GM18909 (cell line): ENCODE results near the gene KRT37.
"Not testable (repeated sequence)": the region's sequence is repeated elsewhere in the genome, so short reads cannot be mapped to it uniquely, and the experiment has no call there.

ENCODE experiments used
- ATAC-seq: cut with Tn5 transposase; IDR thresholded peaks from one replicate; pipeline ENCODE4 v1.9.1; 2021; ENCODE audit warnings: mild to moderate bottlenecking; ENCODE audit not compliant: unreplicated experiment, poor library complexity

KRT37 gene

DNA sequence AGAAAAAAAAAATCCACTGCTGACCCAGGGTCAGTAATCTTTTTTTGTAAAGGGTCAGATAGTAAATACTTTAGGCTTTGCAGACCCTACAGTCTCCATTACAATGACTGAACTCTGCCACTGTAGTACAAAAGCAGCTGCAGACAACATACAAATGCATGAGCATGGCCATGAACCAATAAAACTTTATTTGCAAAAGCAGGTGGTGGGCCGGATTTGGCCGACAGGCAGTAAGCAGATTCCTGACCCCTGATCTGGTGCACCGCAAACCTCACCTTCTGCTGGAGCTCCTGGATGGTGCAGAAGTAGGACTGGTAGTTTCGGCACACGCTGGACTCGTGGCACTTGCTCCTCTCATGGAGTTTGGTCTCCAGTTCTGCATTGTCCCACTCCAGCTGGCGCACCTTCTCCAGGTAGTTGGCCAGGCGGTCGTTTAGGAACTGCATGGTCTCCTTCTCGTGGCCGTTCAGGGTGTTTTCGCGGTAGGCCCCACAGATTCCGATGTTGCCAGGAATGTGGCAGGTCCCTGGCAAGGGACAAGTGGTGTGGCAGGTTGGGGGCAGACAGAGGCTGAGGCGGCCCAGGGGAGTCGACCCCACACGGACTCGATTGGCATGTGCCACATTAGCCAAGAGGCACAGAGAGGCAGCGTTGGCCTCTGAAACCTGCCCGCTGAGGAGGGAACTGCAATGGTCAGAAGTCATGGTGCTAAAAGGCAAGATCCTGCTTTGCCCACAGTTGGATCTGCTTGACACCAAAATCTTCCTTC lies 13.1 kb downstream of the KRT37 start:
- no peak for ATAC-seq

DNA sequence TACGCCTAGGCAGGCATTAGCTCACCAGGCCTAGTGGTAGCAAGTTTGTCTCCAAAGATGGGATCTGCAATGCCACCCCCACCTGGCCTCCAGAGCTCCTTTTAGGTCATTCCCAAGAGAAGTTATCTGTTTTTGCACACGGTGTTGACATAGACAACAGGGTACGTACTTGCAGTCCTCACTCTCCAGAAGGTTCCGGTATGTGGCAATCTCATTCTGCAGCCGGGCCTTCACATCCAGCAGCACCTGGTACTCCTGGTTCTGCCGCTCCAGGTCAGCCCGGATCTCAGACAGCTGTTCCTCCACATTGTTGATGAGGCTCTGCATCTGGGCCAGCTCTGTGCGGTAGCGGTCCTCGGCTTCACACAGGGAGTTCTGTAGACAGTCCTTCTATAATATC lies 17.2 kb downstream of the KRT37 start:
- ATAC-seq: no peak

DNA sequence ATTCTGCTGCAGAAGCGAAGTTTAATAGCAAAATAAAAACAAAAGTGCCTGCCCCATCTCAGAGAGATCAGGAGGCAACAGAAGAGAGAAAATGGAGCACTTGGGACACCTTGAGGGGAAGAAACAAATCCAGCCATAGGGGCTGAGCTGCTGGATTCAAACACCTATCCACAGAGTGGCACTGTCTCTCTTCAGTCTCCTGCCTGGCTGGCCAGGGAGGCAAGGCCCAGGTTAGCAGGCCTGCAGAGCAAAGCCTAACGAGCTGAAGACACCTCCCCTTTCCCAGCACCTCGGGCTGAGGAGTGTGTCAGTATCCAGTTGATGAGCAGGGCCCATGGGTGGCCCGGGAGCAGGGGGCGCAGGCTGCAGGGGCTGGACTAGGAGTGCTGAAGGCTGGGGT lies 18.2 kb downstream of the KRT37 start:
- no peak for ATAC-seq

DNA sequence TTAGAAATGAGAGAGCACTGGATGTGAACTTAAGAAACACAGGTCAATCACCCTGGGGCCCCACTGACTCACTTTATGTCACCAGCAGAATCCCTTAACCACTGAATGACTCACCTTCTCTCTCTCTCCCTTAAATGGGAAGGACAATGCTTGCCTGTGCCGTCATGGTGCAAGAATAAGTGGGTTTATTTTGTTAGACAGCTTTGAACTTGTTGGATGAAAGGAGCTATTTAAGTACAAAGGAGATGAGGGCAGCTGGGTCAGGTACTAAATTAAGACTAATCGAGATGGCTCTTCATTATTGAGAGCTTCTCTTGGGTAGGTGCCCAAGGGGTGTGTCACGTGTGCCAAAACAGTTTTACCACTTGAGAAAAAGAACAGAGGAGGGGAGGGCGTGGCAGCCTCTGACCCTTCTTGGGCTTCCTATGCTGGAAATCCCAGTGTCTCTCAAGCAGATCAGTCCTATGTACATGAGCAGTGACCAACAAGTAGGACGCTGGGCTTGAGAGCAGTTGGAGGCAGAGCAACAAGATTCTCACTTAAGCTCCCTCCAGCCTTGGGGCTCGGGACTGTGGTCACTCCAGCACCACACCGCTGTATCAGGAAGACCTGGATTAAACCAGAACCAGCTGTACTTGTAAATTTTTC lies 20.2 kb downstream of the KRT37 start:
- ATAC-seq: no peak

DNA sequence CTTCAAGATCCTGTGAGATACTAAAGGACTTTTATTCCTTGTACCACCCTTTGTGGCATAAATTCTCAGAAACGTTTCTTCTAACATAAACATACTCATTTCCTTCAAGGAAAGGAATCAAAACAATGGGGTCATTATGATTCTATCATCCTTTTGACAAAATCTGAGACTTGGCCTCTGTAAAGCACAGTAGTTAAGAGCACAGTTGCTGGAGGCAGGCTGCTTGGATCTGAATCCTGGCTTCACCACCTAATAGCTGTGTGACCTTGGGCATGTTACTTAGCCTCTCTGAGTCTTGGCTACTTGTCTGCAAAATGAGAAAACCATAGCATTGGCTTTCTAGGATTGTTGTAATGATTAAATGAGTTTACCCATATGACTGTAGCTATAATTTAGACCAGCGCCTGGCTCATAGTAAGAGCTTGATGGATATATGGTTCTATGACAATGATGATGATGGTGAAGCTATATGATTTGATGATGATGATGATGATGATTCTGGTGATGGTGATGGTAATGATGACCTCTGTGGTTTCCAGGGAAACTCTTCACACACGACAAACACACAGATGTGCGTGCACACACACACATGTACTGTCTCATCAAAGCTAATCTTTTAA lies 20.9 kb downstream of the KRT37 start:
- ATAC-seq: no peak

DNA sequence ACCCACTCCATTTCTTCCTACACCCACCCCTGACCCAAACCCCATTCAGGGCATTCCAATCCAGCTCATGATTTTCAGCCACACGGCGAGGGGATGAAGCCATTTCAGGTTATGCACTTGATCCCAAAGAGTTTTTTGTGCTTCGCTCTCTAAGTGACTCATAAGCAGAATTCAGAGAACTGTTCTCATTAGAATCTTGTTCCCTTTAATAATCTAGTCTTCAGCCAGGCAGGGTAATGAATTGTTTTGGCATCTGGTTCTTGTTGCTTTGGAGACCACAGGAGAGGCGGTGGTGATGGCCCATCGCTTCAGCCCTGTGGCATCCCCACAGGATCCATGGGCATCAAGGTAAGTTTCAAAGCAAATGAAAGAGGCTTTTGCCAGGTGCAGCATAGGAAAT lies 22.2 kb downstream of the KRT37 start:
- ATAC-seq: no peak

DNA sequence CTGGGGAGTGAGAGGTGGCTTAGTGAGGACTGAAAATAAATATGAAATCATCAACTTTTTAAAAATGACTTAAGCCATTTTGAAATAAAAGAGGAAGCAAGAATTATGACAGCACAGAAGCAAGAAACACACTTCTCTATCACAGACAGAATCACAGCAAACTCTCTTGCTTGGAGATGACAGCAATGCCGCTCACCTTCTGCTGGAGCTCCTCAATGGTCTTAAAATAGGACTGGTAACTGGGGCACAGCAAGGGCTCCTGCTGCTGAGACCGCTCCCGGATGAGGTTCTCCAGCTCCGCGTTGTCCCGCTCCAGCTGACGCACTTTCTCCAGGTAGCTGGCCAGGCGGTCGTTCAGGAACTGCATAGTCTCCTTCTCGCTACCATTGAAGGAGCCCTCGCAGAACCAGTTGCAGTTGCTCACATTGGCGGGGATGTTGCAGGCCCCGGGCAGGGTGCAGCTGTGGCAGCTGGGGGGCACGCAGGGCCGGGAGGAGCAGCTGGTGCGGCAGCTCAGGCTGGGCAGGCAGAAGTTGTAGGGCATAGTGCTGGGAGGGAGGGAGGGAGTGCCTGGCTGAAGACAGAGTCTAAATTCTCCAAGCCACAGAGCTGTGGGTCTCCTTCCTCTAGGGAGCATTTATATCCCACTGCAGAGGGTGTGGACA lies 27.3 kb downstream of the KRT37 start, which contains the start of gene KRT31:
Gene KRT31 (minus strand): TSS at position 613 of the 665 bp plus-strand sequence. CDS start 69 bp downstream, at position 544.
- no peak for ATAC-seq

DNA sequence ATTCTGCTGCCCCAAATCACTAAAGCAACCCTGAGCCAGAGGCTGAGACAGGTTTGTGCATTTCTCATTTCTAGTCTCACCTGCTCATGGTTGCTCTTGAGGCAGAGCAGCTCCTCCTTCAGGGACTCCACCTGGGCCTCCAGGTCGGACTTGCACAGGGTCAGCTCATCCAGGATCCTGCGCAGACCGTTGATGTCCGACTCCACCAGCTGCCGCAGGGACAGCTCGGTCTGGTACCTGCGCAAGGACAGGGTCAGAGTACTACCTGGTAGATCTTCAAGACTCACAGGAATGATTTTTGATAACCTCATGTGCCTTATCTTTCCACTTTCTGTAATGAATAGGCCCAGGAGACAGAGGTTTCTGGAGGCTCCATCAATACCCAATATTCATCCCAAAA lies 28.0 kb downstream of the KRT37 start:
- ATAC-seq: no peak

DNA sequence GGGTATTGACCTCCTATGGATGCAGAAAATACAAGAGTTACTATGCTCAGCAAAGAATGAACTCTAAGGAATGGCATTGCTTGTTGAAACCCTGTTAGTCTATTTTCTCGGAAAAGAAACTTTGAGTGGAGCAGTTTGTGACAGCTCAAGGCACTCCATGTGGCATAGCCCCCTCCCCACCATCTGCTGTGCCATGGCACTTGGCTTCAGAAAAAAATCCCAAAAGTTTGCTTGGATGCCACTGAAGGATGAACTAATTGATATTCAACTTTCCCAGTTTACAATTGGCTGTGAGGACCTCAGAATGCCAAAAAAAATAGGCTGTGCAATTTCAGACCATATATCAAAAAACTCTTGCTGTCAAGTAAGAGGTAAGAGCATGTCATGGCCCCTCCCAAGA lies 28.8 kb downstream of the KRT37 start:
- ATAC-seq: no peak

DNA sequence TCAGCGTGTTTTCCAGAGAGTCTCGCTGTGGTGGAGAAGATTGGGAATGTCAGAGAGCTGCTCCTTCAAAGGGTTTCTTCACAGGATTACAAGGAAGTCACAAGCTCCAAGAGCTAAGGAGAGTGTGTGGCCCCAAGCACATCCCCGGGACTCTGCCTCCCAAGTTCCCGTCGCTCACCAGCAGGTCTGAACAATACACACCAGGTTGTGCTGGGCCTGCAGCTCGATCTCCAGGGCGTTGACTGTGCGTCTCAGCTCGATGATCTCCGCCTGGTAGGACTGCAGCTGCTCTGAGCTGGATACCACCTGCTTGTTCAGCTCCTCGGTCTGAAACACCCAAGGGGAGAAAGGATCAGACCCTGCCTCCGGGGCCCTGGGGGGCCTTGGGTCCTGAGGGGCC lies 29.3 kb downstream of the KRT37 start:
- not testable (repeated sequence) for ATAC-seq

DNA sequence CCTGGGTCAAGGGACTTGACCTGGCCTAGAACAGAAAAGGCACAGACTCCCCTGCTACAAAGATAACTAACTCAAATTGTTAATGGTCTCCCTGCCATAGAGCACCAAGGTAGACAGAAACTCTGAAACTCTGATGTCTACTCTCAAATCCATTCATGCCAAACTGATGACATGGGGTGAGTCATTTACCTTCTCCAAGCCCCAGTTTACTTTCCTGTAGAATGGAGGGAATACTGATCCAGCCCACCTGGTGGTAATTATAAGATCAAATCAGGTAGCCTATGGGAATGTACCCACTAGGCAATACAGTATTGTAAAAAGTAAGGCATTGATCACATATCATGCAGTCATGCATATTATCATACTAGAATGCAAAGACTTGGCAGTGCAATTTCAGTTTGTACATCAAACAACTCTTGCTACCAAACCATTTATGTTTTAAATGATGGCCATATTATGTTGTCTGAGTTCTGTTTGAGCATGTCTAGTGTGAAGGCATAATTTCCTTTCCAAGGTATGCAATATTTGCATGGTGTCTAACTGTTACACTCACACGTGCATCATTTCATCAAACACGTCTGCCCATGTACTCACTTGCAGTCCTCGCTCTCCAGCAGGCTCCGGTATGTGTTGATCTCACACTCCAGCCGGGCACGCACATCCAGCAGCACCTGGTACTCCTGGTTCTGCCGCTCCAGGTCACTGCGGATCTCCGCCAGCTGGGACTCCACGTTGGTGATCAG lies 30.0 kb downstream of the KRT37 start:
- no peak for ATAC-seq

DNA sequence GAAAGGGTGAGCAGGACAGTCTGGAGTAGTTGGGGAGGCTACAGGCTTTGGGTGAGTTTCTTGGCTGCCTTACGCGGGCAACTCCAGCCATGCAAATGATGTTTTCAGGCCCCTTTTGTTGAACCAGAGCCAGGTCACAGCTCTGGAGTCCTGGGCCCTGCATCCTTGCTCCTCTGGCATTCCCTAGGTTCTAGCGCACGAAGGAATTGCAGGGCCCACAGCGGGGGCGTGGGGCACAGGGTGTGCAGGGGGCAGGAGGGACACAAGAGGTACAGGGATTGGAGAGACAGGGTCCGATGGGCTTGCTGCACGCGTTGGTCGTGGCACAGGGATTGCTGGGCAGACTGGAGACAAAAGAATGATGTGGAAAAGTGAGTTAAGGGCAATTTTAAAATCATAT lies 30.6 kb downstream of the KRT37 start:
- no peak for ATAC-seq

DNA sequence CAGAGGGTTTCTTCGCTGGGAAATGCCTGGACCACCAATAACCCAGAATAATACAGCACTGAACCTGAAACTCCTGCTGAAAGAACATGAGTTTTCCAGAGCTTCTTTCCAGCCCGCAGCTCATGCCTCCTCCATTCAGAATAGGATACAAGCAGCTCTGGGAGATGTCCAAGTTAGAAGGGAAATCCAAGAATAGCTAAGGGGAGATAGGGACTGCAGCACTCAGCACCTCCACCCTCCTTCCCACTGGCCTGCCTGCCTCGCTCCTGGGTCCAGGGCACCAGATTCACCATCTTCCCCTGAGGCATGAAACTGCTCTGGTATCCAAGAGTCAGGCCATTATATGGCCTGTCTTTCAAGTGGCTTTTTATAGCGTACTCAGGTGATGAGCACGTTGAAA lies 31.1 kb downstream of the KRT37 start:
- no peak for ATAC-seq

DNA sequence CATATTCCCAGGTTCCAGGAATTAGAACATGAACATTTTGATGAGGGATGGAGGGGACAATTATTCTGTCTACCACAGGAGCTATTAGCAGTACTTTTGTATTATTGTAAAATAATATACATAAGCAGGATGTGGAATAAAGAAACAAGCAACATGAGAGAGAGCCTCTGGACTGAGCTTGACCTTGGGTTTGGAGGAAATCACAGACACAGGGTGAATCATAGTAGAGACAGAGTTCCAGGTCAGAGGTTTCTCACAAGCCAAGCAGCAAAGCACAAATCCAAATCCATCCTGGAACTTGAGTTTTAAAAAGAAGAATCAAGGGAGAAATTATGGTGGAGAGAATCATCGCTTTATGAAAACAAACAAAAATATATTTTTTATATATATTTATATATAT lies 32.1 kb downstream of the KRT37 start:
- no peak for ATAC-seq

DNA sequence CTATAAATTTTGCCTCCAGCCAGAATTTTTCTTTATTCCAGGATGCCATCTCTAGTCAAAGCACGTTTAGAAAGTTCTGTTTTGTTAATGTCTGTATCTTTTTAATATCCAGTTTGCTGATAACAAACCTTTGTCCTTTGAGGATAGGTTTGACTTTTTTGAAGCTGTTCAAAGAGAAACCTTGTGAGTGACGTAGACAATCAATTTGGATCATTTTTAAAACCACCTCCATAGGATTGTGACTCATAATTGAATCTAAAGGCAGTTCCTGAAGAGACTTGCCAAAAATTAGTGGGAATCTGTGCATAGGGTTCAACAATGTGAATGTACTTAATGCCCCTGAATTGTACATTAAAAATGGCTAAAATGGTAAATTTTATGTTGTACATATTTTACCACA lies 32.9 kb downstream of the KRT37 start:
- ATAC-seq: no peak

DNA sequence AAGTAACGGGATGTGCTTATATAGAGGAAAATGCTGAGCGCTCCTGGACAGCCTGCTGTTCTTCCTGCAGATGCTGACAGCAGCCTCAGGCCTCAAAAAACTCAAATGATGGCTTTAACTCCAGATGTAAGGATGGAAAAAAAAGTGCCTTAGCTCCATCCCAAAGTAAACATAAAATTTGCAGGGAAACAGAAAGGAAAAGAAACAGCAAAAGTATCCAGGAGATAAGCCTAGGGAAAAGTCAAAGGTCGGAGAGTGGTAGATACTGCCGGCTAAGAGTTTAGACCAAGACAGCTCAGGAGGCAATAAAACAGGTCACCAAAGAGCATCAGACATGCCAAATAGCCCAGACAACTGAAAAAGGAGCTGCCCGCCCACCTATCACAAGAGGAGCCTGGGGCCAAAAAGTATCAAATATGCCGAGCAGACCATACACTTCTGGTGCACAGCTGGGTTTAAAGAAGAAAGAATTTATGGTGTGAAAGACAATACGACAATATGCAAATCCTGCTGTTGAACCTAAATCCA lies 33.9 kb downstream of the KRT37 start:
- no peak for ATAC-seq

DNA sequence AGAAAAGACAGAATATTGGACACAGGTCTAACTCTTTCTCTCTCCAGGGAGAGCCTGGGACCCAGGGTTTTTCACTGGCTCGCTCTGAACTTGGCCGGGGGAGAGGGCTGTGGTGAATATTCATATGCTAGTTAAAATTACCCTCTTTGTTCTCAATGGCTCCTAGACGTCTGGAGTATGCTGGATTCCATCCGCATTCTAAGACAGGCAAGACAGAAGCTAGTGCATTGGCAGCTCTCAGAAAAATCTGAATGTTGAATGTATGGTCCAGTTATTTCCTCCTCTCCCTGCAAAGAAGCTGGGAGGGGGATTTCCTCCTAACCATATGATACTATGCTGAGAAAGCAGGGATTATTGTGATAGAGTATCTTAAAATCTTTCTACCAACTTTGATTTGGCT lies 36.7 kb downstream of the KRT37 start:
- ATAC-seq: no peak

DNA sequence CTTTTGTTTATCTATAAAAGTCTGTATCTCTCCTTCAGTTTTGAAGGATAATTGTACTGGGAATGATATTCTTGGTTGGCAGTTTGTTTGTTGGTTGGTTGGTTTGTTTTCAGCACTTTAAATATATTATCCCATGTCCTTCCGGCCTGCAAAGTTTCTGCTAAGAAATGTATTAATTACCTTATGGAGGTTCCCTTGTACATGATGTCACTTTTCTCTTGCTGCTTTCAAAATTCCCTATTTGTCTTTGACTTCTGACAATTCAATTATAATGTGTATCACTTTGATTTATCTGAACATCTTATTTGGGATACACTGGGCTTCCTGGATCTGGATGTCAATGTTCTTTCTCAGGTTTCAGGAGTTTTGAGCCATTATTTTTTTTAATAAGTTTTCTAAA lies 38.2 kb downstream of the KRT37 start:
- no peak for ATAC-seq

DNA sequence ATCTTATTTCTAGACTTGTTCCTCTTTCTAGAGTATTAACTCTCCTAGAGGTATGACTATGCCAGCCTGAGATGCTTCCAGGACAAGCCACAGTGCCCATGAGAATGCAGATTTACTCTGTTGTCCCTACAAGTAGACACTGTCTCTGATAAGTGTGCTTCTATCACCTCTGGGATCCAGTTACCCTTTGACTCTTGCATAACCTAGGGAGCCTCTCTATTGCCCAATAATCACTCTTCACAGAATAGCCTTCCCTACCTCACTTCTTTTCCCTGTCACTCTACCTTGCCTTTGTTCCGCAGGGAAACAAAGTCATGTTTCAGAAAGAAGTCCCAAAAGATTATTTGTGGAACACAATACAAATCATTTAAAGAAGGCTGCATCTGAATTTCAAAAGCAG lies 40.7 kb downstream of the KRT37 start:
- no peak for ATAC-seq

DNA sequence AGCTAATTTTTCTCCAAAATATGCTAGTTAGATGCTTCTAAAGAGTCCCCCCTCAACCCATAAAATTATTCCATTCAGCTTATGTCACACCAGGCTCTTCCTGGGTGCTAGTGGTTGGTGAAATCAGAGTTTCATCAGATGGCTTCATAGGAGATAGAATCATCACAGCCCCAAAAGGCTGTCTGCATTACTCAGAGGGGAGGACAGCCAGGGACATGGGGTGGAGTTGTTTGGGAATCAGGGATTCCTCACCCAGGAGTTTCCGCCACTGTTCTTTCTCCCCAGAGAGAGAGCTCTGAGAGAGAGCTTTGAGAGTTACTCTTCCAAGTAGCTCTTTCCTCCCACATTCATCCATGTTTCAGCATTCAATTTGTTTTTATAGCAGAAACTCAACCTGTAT lies 42.0 kb downstream of the KRT37 start:
- ATAC-seq: no peak
